DOHH2 (cell line): Measurements from ENCODE around the gene SLC25A53.

Experiments used
- H3F3A ChIP-seq: fragments of 200-600 bp; sonication (generic), shearing (Covaris generic); 2 replicates; pipeline ENCODE4 v1.6.0; 2016; ENCODE audit warnings: antibody characterized with exemption, mild to moderate bottlenecking; ENCODE audit not compliant: control insufficient read depth, insufficient read depth
- H3K27ac ChIP-seq: fragments of 200-600 bp; sonication (generic); 2 replicates; pipeline ENCODE4 v1.5.1; 2014; ENCODE audit warnings: low read depth, mild to moderate bottlenecking, low read length, moderate library complexity
- H3K27me3 ChIP-seq: fragments of 200-600 bp; sonication (generic); 2 replicates; pipeline ENCODE4 v1.6.1; 2014; ENCODE audit warnings: mild to moderate bottlenecking, low read length, mixed read lengths; ENCODE audit not compliant: control insufficient read depth
- H3K36me3 ChIP-seq: fragments of 200-600 bp; sonication (generic); 2 replicates; pipeline ENCODE4 v1.6.1; 2014; ENCODE audit warnings: mild to moderate bottlenecking, low read length, moderate library complexity, mixed read lengths; ENCODE audit not compliant: control insufficient read depth
- H3K4me1 ChIP-seq: fragments of 200-600 bp; sonication (generic); 2 replicates; pipeline ENCODE4 v1.6.1; 2014; ENCODE audit warnings: mild to moderate bottlenecking, low read length, mixed read lengths; ENCODE audit not compliant: control insufficient read depth
- H3K4me2 ChIP-seq: fragments of 200-600 bp; sonication (generic); 2 replicates; pipeline ENCODE4 v1.6.0; 2014; ENCODE audit warnings: mild to moderate bottlenecking, low read length, moderate library complexity
- H3K4me3 ChIP-seq: fragments of 200-600 bp; sonication (generic); 2 replicates; pipeline ENCODE4 v1.5.1; 2014; ENCODE audit warnings: mild to moderate bottlenecking, low read length, mixed read lengths
- H3K79me2 ChIP-seq: fragments of 200-600 bp; sonication (generic); 2 replicates; pipeline ENCODE4 v1.6.1; 2014; ENCODE audit warnings: mild to moderate bottlenecking, low read length, mixed read lengths; ENCODE audit not compliant: control insufficient read depth
- H3K9me2 ChIP-seq: fragments of 200-600 bp; sonication (generic); replicated peaks from 2 replicates; pipeline ENCODE4 v1.6.1; 2014; ENCODE audit warnings: mild to moderate bottlenecking, low read length, mixed read lengths; ENCODE audit not compliant: control insufficient read depth
- H3K9me3 ChIP-seq: fragments of 200-600 bp; sonication (generic); 2 replicates; pipeline ENCODE4 v1.6.1; 2014; ENCODE audit warnings: antibody characterized with exemption, low read length, mixed read lengths; ENCODE audit not compliant: control insufficient read depth, insufficient read depth
- H4K20me1 ChIP-seq: fragments of 200-600 bp; sonication (generic); 2 replicates; pipeline ENCODE4 v1.6.0; 2014; ENCODE audit warnings: low read depth, mild to moderate bottlenecking, antibody characterized with exemption, low read length, moderate library complexity; ENCODE audit not compliant: control insufficient read depth, insufficient read depth
- EZH2phosphoT487 ChIP-seq: fragments of 200-600 bp; sonication (generic); IDR thresholded peaks from 2 replicates; pipeline ENCODE4 v1.6.1; 2017; ENCODE audit warnings: borderline replicate concordance, mild to moderate bottlenecking, antibody characterized with exemption, low read length, moderate library complexity, mixed read lengths
- TF ChIP-seq, protein P1 (sequence below): fragments of 200-600 bp; sonication (generic); IDR thresholded peaks from one replicate; pipeline ENCODE4 v1.5.1; 2014; ENCODE audit warnings: antibody characterized with exemption, mild to moderate bottlenecking, low read depth, low read length; ENCODE audit not compliant: poor library complexity, severe bottlenecking

SLC25A53 gene

DNA sequence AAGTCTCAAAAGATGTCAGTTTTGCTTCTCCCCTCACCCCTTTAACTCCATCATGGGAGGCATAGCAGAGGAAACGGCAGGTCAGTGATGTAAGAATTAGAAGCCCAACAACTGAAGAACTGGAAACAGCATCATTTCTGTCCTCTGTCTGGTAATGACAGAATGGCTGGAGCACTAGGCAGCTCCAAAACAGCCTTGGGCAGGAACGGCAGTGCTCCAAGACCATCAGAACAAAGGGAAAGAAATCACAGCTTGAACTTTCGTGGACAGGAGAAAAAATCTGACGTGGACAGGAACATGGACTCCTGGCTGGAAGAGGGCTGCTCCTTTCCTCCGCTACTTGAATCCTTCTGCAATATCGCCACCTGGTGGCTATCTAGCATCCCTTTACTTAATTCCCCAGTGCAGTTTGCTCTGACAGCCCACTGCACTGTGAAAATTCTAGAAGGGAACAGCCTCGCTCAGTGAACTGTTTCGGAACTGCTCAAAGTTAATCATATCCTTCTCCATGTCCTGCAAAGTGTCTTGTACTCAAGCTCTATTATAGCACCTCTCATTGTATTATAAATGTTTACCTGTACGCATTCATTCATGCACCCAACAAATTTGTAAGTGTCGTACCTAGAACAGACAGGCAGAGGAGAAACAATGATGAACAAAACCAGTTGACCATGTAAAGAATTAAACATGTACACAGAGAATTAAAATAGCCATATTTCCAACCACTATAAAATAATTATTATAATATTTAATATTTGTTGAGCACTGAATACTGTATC, 20.4 kb downstream of the SLC25A53 start:
- H3K27ac ChIP-seq: no peak overlapping the region
- H3K4me2 ChIP-seq: peak overlapping the region; percentile 63

DNA sequence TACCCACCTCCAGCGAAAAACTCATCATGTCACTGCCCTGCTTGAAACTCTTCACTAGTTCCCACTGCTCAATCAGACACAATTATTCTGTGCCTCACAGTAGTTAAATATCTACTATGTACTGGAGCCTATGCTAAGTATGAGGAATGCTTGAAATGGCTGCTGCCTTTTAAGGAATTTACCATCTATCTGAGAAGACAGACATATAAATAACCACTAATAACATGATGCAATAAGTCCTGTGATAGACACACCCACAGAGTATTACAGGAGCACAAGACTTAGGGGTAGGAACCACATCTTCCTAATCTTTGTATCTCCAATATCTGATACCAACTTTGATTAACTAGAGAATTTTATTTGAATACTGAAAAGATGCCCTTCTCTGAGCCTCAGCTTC, 21.1 kb downstream of the SLC25A53 start:
- Histone ChIP-seq H3F3A (no peaks in the 10 kb centered on the region), H3K36me3 (no peaks in the 10 kb centered on the region), H3K9me2 (no peaks in the 10 kb centered on the region), H3K27ac (no peak overlapping the region), H3K27me3 (no peaks in the 10 kb centered on the region), H3K4me2 (no peak overlapping the region), H3K9me3 (no peaks in the 10 kb centered on the region), H3K4me3 (no peak overlapping the region), H4K20me1 (no peaks in the 10 kb centered on the region), H3K4me1 (peaks cover 10% of the 10 kb centered on the region), H3K79me2 (no peaks in the 10 kb centered on the region)
- TF ChIP-seq EZH2phosphoT487: no peak
- TF ChIP-seq, protein P1, sequence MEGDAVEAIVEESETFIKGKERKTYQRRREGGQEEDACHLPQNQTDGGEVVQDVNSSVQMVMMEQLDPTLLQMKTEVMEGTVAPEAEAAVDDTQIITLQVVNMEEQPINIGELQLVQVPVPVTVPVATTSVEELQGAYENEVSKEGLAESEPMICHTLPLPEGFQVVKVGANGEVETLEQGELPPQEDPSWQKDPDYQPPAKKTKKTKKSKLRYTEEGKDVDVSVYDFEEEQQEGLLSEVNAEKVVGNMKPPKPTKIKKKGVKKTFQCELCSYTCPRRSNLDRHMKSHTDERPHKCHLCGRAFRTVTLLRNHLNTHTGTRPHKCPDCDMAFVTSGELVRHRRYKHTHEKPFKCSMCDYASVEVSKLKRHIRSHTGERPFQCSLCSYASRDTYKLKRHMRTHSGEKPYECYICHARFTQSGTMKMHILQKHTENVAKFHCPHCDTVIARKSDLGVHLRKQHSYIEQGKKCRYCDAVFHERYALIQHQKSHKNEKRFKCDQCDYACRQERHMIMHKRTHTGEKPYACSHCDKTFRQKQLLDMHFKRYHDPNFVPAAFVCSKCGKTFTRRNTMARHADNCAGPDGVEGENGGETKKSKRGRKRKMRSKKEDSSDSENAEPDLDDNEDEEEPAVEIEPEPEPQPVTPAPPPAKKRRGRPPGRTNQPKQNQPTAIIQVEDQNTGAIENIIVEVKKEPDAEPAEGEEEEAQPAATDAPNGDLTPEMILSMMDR: no peak

More for the DNA sequence above, 20.4 kb downstream of the SLC25A53 start:
- Histone ChIP-seq H3K4me3 (peak overlapping the region; percentile 37), H3K4me1 (peaks cover 10% of the 10 kb centered on the region), H3K27me3 (no peaks in the 10 kb centered on the region), H3F3A (no peaks in the 10 kb centered on the region), H3K9me3 (no peaks in the 10 kb centered on the region), H3K36me3 (no peaks in the 10 kb centered on the region), H4K20me1 (no peaks in the 10 kb centered on the region), H3K9me2 (no peaks in the 10 kb centered on the region), H3K79me2 (no peaks in the 10 kb centered on the region)
- TF ChIP-seq EZH2phosphoT487: no peak
- TF ChIP-seq, protein P1: peak; percentile 62

DNA sequence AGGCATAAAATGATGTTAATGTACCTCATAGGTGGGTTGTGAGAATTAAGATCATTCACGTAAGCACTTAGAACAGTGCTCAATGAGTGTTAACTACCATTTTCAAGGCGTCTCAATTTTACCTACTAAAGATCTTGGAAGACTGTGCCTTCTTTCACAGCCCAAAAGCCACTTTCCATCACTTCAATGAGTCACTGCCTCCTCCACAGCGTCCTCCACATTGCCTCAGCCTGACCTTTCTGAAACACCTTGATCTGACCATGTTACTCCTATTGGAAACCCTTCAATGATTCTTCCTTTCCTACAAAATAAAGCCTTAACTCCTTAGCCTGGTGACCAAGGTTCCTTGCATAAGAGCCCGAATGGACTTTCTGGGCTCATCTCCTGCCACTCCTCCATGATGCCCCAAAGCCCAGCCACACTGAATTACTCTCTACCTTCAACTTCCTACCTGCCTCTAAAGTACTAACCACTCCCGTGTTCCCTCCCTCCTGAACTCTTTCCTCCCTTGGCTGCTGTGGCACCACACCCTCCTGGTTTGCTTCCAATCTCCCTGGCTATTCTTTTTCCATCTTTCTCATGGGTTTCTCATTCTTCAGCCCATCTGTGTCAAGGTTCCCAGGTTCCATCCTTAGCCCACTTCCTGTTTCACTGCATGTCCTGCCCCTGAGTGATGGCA, 22.1 kb downstream of the SLC25A53 start:
- H3K27me3 ChIP-seq: no peaks in the 10 kb centered on the region
- H3K4me3 ChIP-seq: no peak overlapping the region
- no peak overlapping the region for H3K4me2 ChIP-seq
- H3K9me2 ChIP-seq: no peaks in the 10 kb centered on the region
- no peaks in the 10 kb centered on the region for H3K9me3 ChIP-seq
- H3K27ac ChIP-seq: no peak overlapping the region
- H3K4me1 ChIP-seq: peaks cover 10% of the 10 kb centered on the region
- H3K79me2 ChIP-seq: no peaks in the 10 kb centered on the region
- TF ChIP-seq, protein P1: no peak
- TF ChIP-seq EZH2phosphoT487: no peak
- no peaks in the 10 kb centered on the region for H4K20me1 ChIP-seq
- no peaks in the 10 kb centered on the region for H3F3A ChIP-seq
- H3K36me3 ChIP-seq: no peaks in the 10 kb centered on the region
